K562 (cell line): Measurements from ENCODE around the gene SMAP2. TPM values are rescaled to one million over a fixed set of nuclear protein-coding genes. Genes with fewer than 3 reads are reported as not detected.

Experiments used
- ATF6 ChIP-seq: sonication (generic); formaldehyde crosslinking; IDR thresholded peaks from 2 replicates; pipeline ENCODE4 v1.4.0; 2020; ENCODE audit warnings: mild to moderate bottlenecking, missing genetic modification reagents
- BCL6 ChIP-seq: fragments of 250-450 bp; sonication (Bioruptor Pico); IDR thresholded peaks from 2 replicates; pipeline ENCODE4 v1.4.0; 2020
- BDP1 ChIP-seq: IDR thresholded peaks from 3 replicates; pipeline ENCODE4 v1.6.1; 2011; ENCODE audit not compliant: insufficient read length, insufficient read depth
- CC2D1A ChIP-seq: fragments of 450-650 bp; IDR thresholded peaks from 2 replicates; pipeline ENCODE4 v1.6.1; 2017; ENCODE audit warnings: mild to moderate bottlenecking
- ESRRA ChIP-seq: fragments of 450-650 bp; IDR thresholded peaks from 2 replicates; pipeline ENCODE4 v1.6.1; 2014; ENCODE audit warnings: low read depth, mild to moderate bottlenecking, moderate library complexity, borderline replicate concordance
- FOXP4 ChIP-seq: sonication (generic); formaldehyde crosslinking; IDR thresholded peaks from 2 replicates; pipeline ENCODE4 v1.8.0; 2022; ENCODE audit warnings: mild to moderate bottlenecking, missing genetic modification reagents, borderline replicate concordance
- NCOA4 ChIP-seq: fragments of 450-650 bp; IDR thresholded peaks from 2 replicates; pipeline ENCODE4 v1.6.1; 2018; ENCODE audit warnings: mild to moderate bottlenecking; ENCODE audit not compliant: partially characterized antibody
- NFATC3 ChIP-seq: fragments of 450-650 bp; IDR thresholded peaks from 2 replicates; pipeline ENCODE4 v1.6.1; 2017; ENCODE audit warnings: mild to moderate bottlenecking
- NFIX ChIP-seq: fragments of 250-450 bp; sonication (Bioruptor Pico); IDR thresholded peaks from 2 replicates; pipeline ENCODE4 v1.4.0; 2020; ENCODE audit warnings: low read depth, mild to moderate bottlenecking, moderate library complexity
- PBX2 ChIP-seq, 2 experiments: IDR thresholded peaks in 1 of 2; conservative IDR thresholded peaks in 1 of 2; 2 replicates each; pipeline ENCODE4 v1.6.1; 2016; ENCODE audit warnings: low read depth in 2 of 2, mild to moderate bottlenecking in 1 of 2, missing compliant biosample characterization in 1 of 2, missing genetic modification characterization in 1 of 2, moderate library complexity in 1 of 2
- PKNOX1 ChIP-seq: fragments of 450-650 bp; IDR thresholded peaks from 2 replicates; pipeline ENCODE4 v1.6.1; 2016
- POLR3G ChIP-seq: IDR thresholded peaks from 2 replicates; pipeline ENCODE4 v1.6.1; 2011; ENCODE audit not compliant: insufficient read length, insufficient replicate concordance; ENCODE audit errors: extremely low read depth
- SMARCA5 ChIP-seq: fragments of 450-650 bp; IDR thresholded peaks from 2 replicates; pipeline ENCODE4 v1.6.1; 2016
- TCF3 ChIP-seq: sonication (generic); formaldehyde crosslinking; IDR thresholded peaks from 2 replicates; pipeline ENCODE4 v1.4.0; 2020; ENCODE audit warnings: mild to moderate bottlenecking, missing genetic modification reagents
- U2AF2 ChIP-seq: fragments of 200-400 bp; formaldehyde crosslinking; optimal IDR thresholded peaks from 2 replicates; pipeline ENCODE3; 2017; ENCODE audit warnings: low read depth, mild to moderate bottlenecking, low read length
- ZFP30 ChIP-seq: fragments of 250-450 bp; sonication (Bioruptor Pico); IDR thresholded peaks from 2 replicates; pipeline ENCODE4 v1.8.0; 2022; ENCODE audit warnings: moderate library complexity, mild to moderate bottlenecking, inconsistent platforms, borderline replicate concordance
- ZNF224 ChIP-seq: sonication (generic); formaldehyde crosslinking; IDR thresholded peaks from 2 replicates; pipeline ENCODE4 v1.8.0; 2022; ENCODE audit warnings: mild to moderate bottlenecking, missing genetic modification reagents
- ZNF707 ChIP-seq: fragments of 250-450 bp; sonication (Bioruptor Pico); conservative IDR thresholded peaks from 2 replicates; pipeline ENCODE4 v1.8.0; 2022; ENCODE audit warnings: inconsistent platforms, mild to moderate bottlenecking, moderate library complexity
- ZNF764 ChIP-seq: fragments of 250-450 bp; sonication (Bioruptor Pico); IDR thresholded peaks from 2 replicates; pipeline ENCODE4 v1.4.0; 2020; ENCODE audit warnings: low read depth, mild to moderate bottlenecking, moderate library complexity
- ZNF79 ChIP-seq: fragments of 250-450 bp; sonication (Bioruptor Pico); IDR thresholded peaks from 2 replicates; pipeline ENCODE4 v1.4.0; 2020; ENCODE audit warnings: low read depth, mild to moderate bottlenecking, moderate library complexity
- polyA plus RNA-seq, 8 experiments: library from polyadenylated mRNA; depleted of rRNA in 4 of 8; stranded (reverse) in 5 of 8; unstranded in 3 of 8; fragments of >200 nt; fragmentation: Nextera tagmentation in 2 of 8; fragmentation: Illumina TruSeq in 1 of 8; extraction: Ambion mirVana in 2 of 8; extraction: Trizol in 1 of 8; gene quantifications; 2 replicates each; pipeline versions ENCODE4 v1.2.1 to v1.2.3, GENCODE V29; 2011 to 2014; ENCODE audit warnings: inconsistent platforms in 1 of 8, missing spikeins in 1 of 8
- total RNA-seq, 7 experiments: library from RNA; depleted of rRNA in 6 of 7; stranded (reverse); fragments of >200 nt in 6 of 7; fragmentation: Illumina TruSeq in 2 of 7; extraction: Trizol in 2 of 7; gene quantifications; 2 replicates each; pipeline versions ENCODE4 v1.2.1 to v1.2.3, GENCODE V29; 2011 to 2021; ENCODE audit warnings: low replicate concordance in 1 of 7

Gene SMAP2
- total and polyA plus RNA-seq, 9 of the 15 experiments (the other 6 are each of a cell fraction or from before 2014, with no cell fraction given) = 38.7 to 212 (median 94.1) TPM

- TF ChIP-seq ZNF224 (CRISPR knock-in tag) (no peak), TCF3 (CRISPR knock-in tag) (no peak), CC2D1A (no peak), ZFP30 (CRISPR knock-in tag) (no peak), NCOA4 (no peak), BCL6 (CRISPR knock-in tag) (no peak), ESRRA (0 out of 2 replicates have a peak, but pooled peaks have one; percentile 43), ZNF707 (CRISPR knock-in tag) (no peak), BDP1 (no peak), POLR3G (no peak), ZNF79 (CRISPR knock-in tag) (no peak), ATF6 (peak; percentile 90; the same call in 1 of the 2 replicates), ZNF764 (CRISPR knock-in tag) (no peak), SMARCA5 (no peak), PKNOX1 (no peak), U2AF2 (no peak), NFIX (CRISPR knock-in tag) (no peak), PBX2 (CRISPR knock-in tag; IDR thresholded peaks at IDR 0.05; ENCODE audit: low read depth) (no peak), PBX2 (tag; conservative IDR thresholded peaks at IDR 0.05; ENCODE audit: low read depth) (no peak), FOXP4 (CRISPR knock-in tag) (0 out of 2 replicates have a peak, but pooled peaks have one; percentile 60), NFATC3 (no peak)
Observed at GRCh38 chr1:40449684-40450494, 76.4 kb downstream of the SMAP2 start, which contains the start of gene ZFP69B (continued).
